HG02759 (cell line): ENCODE measurements around the gene CAMTA1.

Experiments used
- ATAC-seq: cut with Tn5 transposase; IDR thresholded peaks from one replicate; pipeline ENCODE4 v1.9.1; 2021; ENCODE audit warnings: mild to moderate bottlenecking, moderate library complexity; ENCODE audit not compliant: unreplicated experiment

The CAMTA1 gene

GRCh38 chr1:7292036-7292681, 506.9 kb downstream of the CAMTA1 start:
- no peak for ATAC-seq

- no peak for ATAC-seq
Measured at GRCh38 chr1:7292714-7293419, 507.6 kb downstream of the CAMTA1 start.

- no peak for ATAC-seq
Measured at GRCh38 chr1:7293702-7294629, 508.7 kb downstream of the CAMTA1 start.

GRCh38 chr1:7294636-7295035, 509.4 kb downstream of the CAMTA1 start:
- ATAC-seq: no peak

GRCh38 chr1:7295946-7296345, 510.7 kb downstream of the CAMTA1 start:
- no peak for ATAC-seq

- ATAC-seq: no peak
Measured at GRCh38 chr1:7296968-7297367, 511.7 kb downstream of the CAMTA1 start.

GRCh38 chr1:7298145-7298544, 512.9 kb downstream of the CAMTA1 start:
- no peak for ATAC-seq

- ATAC-seq: no peak
Measured at GRCh38 chr1:7298749-7299151, 513.5 kb downstream of the CAMTA1 start.

GRCh38 chr1:7299329-7299799, 514.1 kb downstream of the CAMTA1 start:
- ATAC-seq: no peak

- no peak for ATAC-seq
Measured at GRCh38 chr1:7299994-7300393, 514.7 kb downstream of the CAMTA1 start.

GRCh38 chr1:7300893-7301663, 515.8 kb downstream of the CAMTA1 start:
- no peak for ATAC-seq

- ATAC-seq: no peak
Measured at GRCh38 chr1:7301664-7301981, 516.4 kb downstream of the CAMTA1 start.

- ATAC-seq: no peak
Measured at GRCh38 chr1:7302126-7302525, 516.9 kb downstream of the CAMTA1 start.

GRCh38 chr1:7302873-7303272, 517.6 kb downstream of the CAMTA1 start:
- no peak for ATAC-seq

- no peak for ATAC-seq
Measured at GRCh38 chr1:7303554-7304317, 518.5 kb downstream of the CAMTA1 start.

- ATAC-seq: no peak
Measured at GRCh38 chr1:7313081-7313546, 527.9 kb downstream of the CAMTA1 start.

GRCh38 chr1:7313826-7314225, 528.6 kb downstream of the CAMTA1 start:
- no peak for ATAC-seq

GRCh38 chr1:7315316-7315715, 530.1 kb downstream of the CAMTA1 start:
- no peak for ATAC-seq

- ATAC-seq: no peak
Measured at GRCh38 chr1:7315946-7316345, 530.7 kb downstream of the CAMTA1 start.

- no peak for ATAC-seq
Measured at GRCh38 chr1:7317888-7318287, 532.6 kb downstream of the CAMTA1 start.
